GM12878 (cell line): Measurements from ENCODE around the gene NPSR1. TPM values are rescaled to one million over a fixed set of nuclear protein-coding genes. Genes with fewer than 3 reads are reported as not detected.

Source experiments
- ATAC-seq: fragments of 200-7000 bp; cut with Tn5 transposase; 3 replicates; pipeline ENCODE4 v1.9.1; 2020; ENCODE audit warnings: mild to moderate bottlenecking, moderate library complexity
- BruUV-seq: library from RNA; stranded (reverse); fragments of 400-500 nt; replicated peaks from 2 replicates; lab custom pipeline; 2021; lab: Mats Ljungman, UMichigan
- CTCF ChIA-PET: fragments of 300-600 bp; sonication (Branson Sonifier 250); formaldehyde crosslinking; extraction: SDS; loops from one replicate; lab custom pipeline; 2021; ENCODE audit warnings: inconsistent platforms; lab: Yijun Ruan, JAX
- POLR2A ChIA-PET: fragments of 350-600 bp; formaldehyde crosslinking; extraction: SDS; loops from one replicate; lab custom pipeline; 2021; ENCODE audit warnings: inconsistent platforms; lab: Charles Lee
- RAD21 ChIA-PET: fragments of 300-600 bp; sonication (Branson Sonifier 250); formaldehyde crosslinking; loops from one replicate; lab custom pipeline; 2023; ENCODE audit warnings: antibody characterized with exemption; ENCODE audit not compliant: unreplicated experiment; lab: Charles Lee
- SMC1A ChIA-PET: fragments of 300-600 bp; sonication (Branson Sonifier 250); formaldehyde crosslinking; loops from one replicate; lab custom pipeline; 2023; ENCODE audit not compliant: unreplicated experiment, uncharacterized antibody; lab: Charles Lee
- DNase-seq: peaks from one replicate; pipeline ENCODE4 v3.0.0-alpha.2; 2011; ENCODE audit warnings: low read depth, low spot score
- FAIRE-seq: peaks from 3 replicates; lab custom pipeline; 2011; peaks lifted over from hg19 to GRCh38; lab: Jason Lieb, UNC
- H2AFZ ChIP-seq: 2 replicates; pipeline ENCODE4 v1.6.0; 2011; ENCODE audit warnings: low read depth, low read length, control low read depth; ENCODE audit not compliant: control insufficient read depth
- H3K27ac ChIP-seq: 2 replicates; pipeline ENCODE4 v1.5.1; 2011; ENCODE audit warnings: control low read depth; ENCODE audit not compliant: control insufficient read depth, insufficient read depth
- H3K27me3 ChIP-seq, 2 experiments: replicated peaks in 1 of 2; 2 replicates each; pipeline versions ENCODE4 v1.6.0 to v1.6.1; 2011; ENCODE audit warnings: low read length in 1 of 2; ENCODE audit not compliant: control insufficient read depth in 2 of 2, insufficient read depth in 2 of 2
- H3K36me3 ChIP-seq, 2 experiments: 2 replicates each; pipeline ENCODE4 v1.5.1; 2011; ENCODE audit warnings: low read length in 1 of 2; ENCODE audit not compliant: control insufficient read depth in 2 of 2, insufficient read depth in 2 of 2
- H3K4me1 ChIP-seq: 2 replicates; pipeline ENCODE4 v1.6.1; 2011; ENCODE audit warnings: mild to moderate bottlenecking, low read length, moderate library complexity, mixed read lengths; ENCODE audit not compliant: control insufficient read depth, insufficient read depth
- H3K4me2 ChIP-seq: 2 replicates; pipeline ENCODE4 v1.6.0; 2011; ENCODE audit warnings: control low read depth; ENCODE audit not compliant: control insufficient read depth, insufficient read depth
- H3K4me3 ChIP-seq: fragments of 200-600 bp; sonication (generic); 2 replicates; pipeline ENCODE4 v1.5.1; 2016
- H3K79me2 ChIP-seq: 2 replicates; pipeline ENCODE4 v1.6.0; 2011; ENCODE audit warnings: low read length; ENCODE audit not compliant: control insufficient read depth, insufficient read depth
- H3K9ac ChIP-seq: 2 replicates; pipeline ENCODE4 v1.8.0; 2011; ENCODE audit warnings: low read length, control low read depth, mixed read lengths; ENCODE audit not compliant: control insufficient read depth, insufficient read depth
- H3K9me3 ChIP-seq: replicated peaks from 3 replicates; pipeline ENCODE4 v1.5.1; 2011; ENCODE audit warnings: mild to moderate bottlenecking, low read length; ENCODE audit not compliant: control insufficient read depth, insufficient read depth
- H4K20me1 ChIP-seq: 2 replicates; pipeline ENCODE4 v1.6.0; 2011; ENCODE audit not compliant: control insufficient read depth, insufficient read depth
- CHD2 ChIP-seq: IDR thresholded peaks from 2 replicates; pipeline ENCODE4 v1.6.1; 2011; ENCODE audit warnings: low read depth, low read length, improper control_type of control experiment, borderline replicate concordance
- CHD4 ChIP-seq: fragments of 200-600 bp; sonication (generic); IDR thresholded peaks from 2 replicates; pipeline ENCODE4 v1.6.1; 2016; ENCODE audit warnings: mild to moderate bottlenecking
- EED ChIP-seq: sonication (generic); IDR thresholded peaks from 2 replicates; pipeline ENCODE4 v1.6.1; 2016; ENCODE audit warnings: antibody characterized with exemption, low read depth
- HSF1 ChIP-seq: fragments of 150-350 bp; IDR thresholded peaks from 2 replicates; pipeline ENCODE4 v1.6.1; 2014; ENCODE audit warnings: mild to moderate bottlenecking, low read depth, low read length
- IRF5 ChIP-seq: fragments of 450-650 bp; IDR thresholded peaks from 2 replicates; pipeline ENCODE4 v1.6.1; 2017; ENCODE audit warnings: borderline replicate concordance
- NRF1 ChIP-seq: conservative IDR thresholded peaks from 2 replicates; pipeline ENCODE4 v1.6.1; 2011; ENCODE audit warnings: mild to moderate bottlenecking, low read depth, low read length, improper control_type of control experiment
- PRDM15 ChIP-seq: fragments of 450-650 bp; formaldehyde crosslinking; IDR thresholded peaks from 2 replicates; pipeline ENCODE4 v1.4.0; 2020; ENCODE audit warnings: mild to moderate bottlenecking, moderate library complexity
- SKIL ChIP-seq: fragments of 450-650 bp; IDR thresholded peaks from 2 replicates; pipeline ENCODE4 v1.6.1; 2017; ENCODE audit warnings: mild to moderate bottlenecking, low read depth, inconsistent platforms; ENCODE audit not compliant: poor library complexity, severe bottlenecking
- SRF ChIP-seq, 2 experiments: IDR thresholded peaks; 2 replicates each; pipeline ENCODE4 v1.6.1; 2011; ENCODE audit warnings: low read depth in 2 of 2, low read length in 2 of 2, mild to moderate bottlenecking in 1 of 2, moderate library complexity in 1 of 2
- SUPT20H ChIP-seq: IDR thresholded peaks from 2 replicates; pipeline ENCODE4 v1.6.1; 2011; ENCODE audit warnings: low read depth, mild to moderate bottlenecking, low read length, moderate library complexity, borderline replicate concordance; ENCODE audit not compliant: control insufficient read depth
- WRNIP1 ChIP-seq: IDR thresholded peaks from 2 replicates; pipeline ENCODE4 v1.6.1; 2011; ENCODE audit warnings: low read depth, low read length, improper control_type of control experiment, borderline replicate concordance
- ZBED1 ChIP-seq: IDR thresholded peaks from 2 replicates; pipeline ENCODE4 v1.6.1; 2016; ENCODE audit warnings: borderline replicate concordance
- ZNF217 ChIP-seq: fragments of 450-650 bp; IDR thresholded peaks from 2 replicates; pipeline ENCODE4 v1.6.1; 2017; ENCODE audit warnings: antibody characterized with exemption, mild to moderate bottlenecking
- WGBS: methylation state at CpG from one replicate; pipeline ENCODE4 v1.1.6; 2016; ENCODE audit warnings: low lambda C conversion rate; ENCODE audit not compliant: insufficient replicate concordance, insufficient coverage; ENCODE audit errors: missing lambda C conversion rate; 5-methylcytosine and 5-hydroxymethylcytosine counted together
- in situ Hi-C: fragments of 300-500 bp; cut with MboI; formaldehyde crosslinking; loops from 9 replicates; pipeline ENCODE4 v1.14.3; 2018; ENCODE audit warnings: mixed read lengths
- intact Hi-C: fragments of 100-400 bp; cut with micrococcal nuclease; formaldehyde crosslinking; loops from one replicate; pipeline ENCODE4 v1.14.2; 2022; ENCODE audit not compliant: unreplicated experiment
- polyA plus RNA-seq, 11 experiments: library from polyadenylated mRNA; depleted of rRNA in 4 of 11; unstranded in 6 of 11; stranded (reverse) in 5 of 11; fragments of >200 nt; fragmentation: Nextera tagmentation in 4 of 11; fragmentation: Illumina TruSeq in 1 of 11; extraction: Ambion mirVana in 4 of 11; extraction: Trizol in 1 of 11; gene quantifications; 1 replicate in 1 of 11; 2 replicates in 10 of 11; pipeline versions ENCODE4 v1.2.1 to v1.2.3, GENCODE V29; 2011 to 2016; ENCODE audit warnings: inconsistent platforms in 2 of 11, missing spikeins in 2 of 11, low read depth in 1 of 11
- total RNA-seq, 4 experiments: library from RNA; depleted of rRNA in 3 of 4; stranded (reverse); fragments of >200 nt in 3 of 4; fragmentation: Illumina TruSeq in 1 of 4; extraction: Trizol in 1 of 4; gene quantifications; 2 replicates each; pipeline versions ENCODE4 v1.2.1 to v1.2.3, GENCODE V29; 2013 to 2021

NPSR1 gene
- total and polyA plus RNA-seq, 10 of the 15 experiments (the other 5 are each of a cell fraction or from before 2014, with no cell fraction given): 0.20 TPM; not detected in 9

- H3K27ac ChIP-seq: no peak overlapping the region
- no peak overlapping the region for H3K4me2 ChIP-seq
- DNase-seq (no peak), FAIRE-seq (no peak), ATAC-seq (peak; percentile 31)
- TF ChIP-seq NRF1 (no peak), PRDM15 (no peak), IRF5 (no peak), WRNIP1 (no peak), ZBED1 (no peak), HSF1 (no peak), CHD4 (no peak), ZNF217 (no peak), SKIL (no peak), CHD2 (no peak), EED (no peak), SUPT20H (no peak), SRF (IDR thresholded peaks at IDR 0.05; ENCODE audit: low read depth in 2 of 2, low read length in 2 of 2) (no peak)
- SMC1A ChIA-PET: no interaction called here
- H3K79me2 ChIP-seq: no peaks in the 10 kb centered on the region
- intact Hi-C loops (no loop called here), in situ Hi-C loops (no loop called here)
- no TSS peak for BruUV-seq
- H3K27me3 ChIP-seq: no peaks in the 10 kb centered on the region
- no peaks in the 10 kb centered on the region for H3K9me3 ChIP-seq
- POLR2A ChIA-PET: no interaction called here
- H3K36me3 ChIP-seq: no peaks in the 10 kb centered on the region
- RAD21 ChIA-PET: no interaction called here
- no peak overlapping the region for H3K4me3 ChIP-seq
- H4K20me1 ChIP-seq: no peaks in the 10 kb centered on the region
- CTCF ChIA-PET: no interaction called here
- no peak overlapping the region for H3K9ac ChIP-seq
- H3K4me1 ChIP-seq: no peaks in the 10 kb centered on the region
- no peak overlapping the region for H2AFZ ChIP-seq
- 0% methylated on average over 1 of the region's 1 CpG for WGBS
These were observed 2.6 kb upstream of the NPSR1 start for GRCh38 chr7:34655384-34655783.
